CD4-positive, alpha-beta T cell (primary cell): ENCODE data around the gene ZNF280C. TPM values are rescaled to one million over a fixed set of nuclear protein-coding genes. Genes with fewer than 3 reads are reported as not detected.

Source experiments
- ATAC-seq: fragments of 200-7000 bp; cut with Tn5 transposase; one replicate; pipeline ENCODE4 v1.10.0; 2022; ENCODE audit warnings: mild to moderate bottlenecking; ENCODE audit not compliant: poor library complexity
- CTCF ChIA-PET: fragments of 350-600 bp; sonication (Branson Sonifier 250); formaldehyde crosslinking; loops from one replicate; lab custom pipeline; 2021; ENCODE audit warnings: antibody characterized with exemption, inconsistent platforms; lab: Charles Lee
- POLR2A ChIA-PET: fragments of 350-600 bp; sonication (Branson Sonifier 250); formaldehyde crosslinking; loops from one replicate; lab custom pipeline; 2021; ENCODE audit warnings: antibody characterized with exemption, inconsistent platforms; lab: Charles Lee
- DNase-seq, 14 experiments: peaks; one replicate each; pipeline ENCODE4 v3.0.0-alpha.2; 2013 to 2020; ENCODE audit warnings: mixed read lengths in 2 of 14
- H3K27ac ChIP-seq, 2 donors: one replicate each; pipeline versions ENCODE4 v1.5.1 to v1.7.0; 2013; ENCODE audit warnings: low read length in 2 of 2, low read depth in 1 of 2, mild to moderate bottlenecking in 1 of 2
- H3K27me3 ChIP-seq, 2 experiments: 1 replicate in 1 of 2; 2 replicates in 1 of 2; pipeline versions ENCODE4 v1.6.1 to v1.7.0; 2013; ENCODE audit warnings: low read length in 2 of 2, control low read depth in 1 of 2, mild to moderate bottlenecking in 1 of 2, moderate library complexity in 1 of 2; ENCODE audit not compliant: insufficient read depth in 2 of 2, control insufficient read depth in 1 of 2
- H3K36me3 ChIP-seq: one replicate; pipeline ENCODE4 v1.6.1; 2013; ENCODE audit warnings: low read length, control low read depth; ENCODE audit not compliant: insufficient read depth
- H3K4me1 ChIP-seq: one replicate; pipeline ENCODE4 v1.6.1; 2013; ENCODE audit warnings: low read length, control low read depth; ENCODE audit not compliant: insufficient read depth
- H3K4me3 ChIP-seq: one replicate; pipeline ENCODE4 v1.5.1; 2013; ENCODE audit warnings: mild to moderate bottlenecking, low read length, moderate library complexity
- H3K9me3 ChIP-seq, 2 experiments: 1 replicate in 1 of 2; 2 replicates in 1 of 2; pipeline versions ENCODE4 v1.6.1 to v1.7.0; 2013; ENCODE audit warnings: low read length in 2 of 2, mild to moderate bottlenecking in 2 of 2, control low read depth in 1 of 2, moderate library complexity in 1 of 2; ENCODE audit not compliant: control insufficient read depth in 1 of 2, insufficient read depth in 1 of 2
- H3K27ac Mint-ChIP-seq: one replicate; pipeline ENCODE4 v1.8.0; 2020; ENCODE audit warnings: mixed read lengths
- H3K27me3 Mint-ChIP-seq: one replicate; pipeline ENCODE4 v1.8.0; 2021; ENCODE audit warnings: mixed read lengths
- H3K36me3 Mint-ChIP-seq: one replicate; pipeline ENCODE4 v1.8.0; 2021; ENCODE audit warnings: low read depth, mixed read lengths
- H3K4me1 Mint-ChIP-seq: one replicate; pipeline ENCODE4 v1.8.0; 2021; ENCODE audit warnings: low read depth, mixed read lengths
- H3K4me3 Mint-ChIP-seq: one replicate; pipeline ENCODE4 v1.8.0; 2020; ENCODE audit warnings: mild to moderate bottlenecking, mixed read lengths
- H3K9me3 Mint-ChIP-seq: one replicate; pipeline ENCODE4 v1.8.0; 2020; ENCODE audit warnings: mixed read lengths
- CTCF ChIP-seq: fragments of 200-600 bp; IDR thresholded peaks from one replicate; pipeline ENCODE4 v1.8.0; 2022; ENCODE audit warnings: antibody characterized with exemption, mild to moderate bottlenecking
- intact Hi-C, 2 experiments: fragments of 100-400 bp; cut with DNase I in 1 of 2; cut with micrococcal nuclease in 1 of 2; formaldehyde crosslinking; loops; one replicate each; pipeline versions ENCODE4 v1.15.1 to v1.9.0; 2023 to 2025; cut with DNase I, micrococcal nuclease
- total RNA-seq, 174 experiments: library from RNA in 2 of 174; stranded (reverse) in 2 of 174; gene quantifications; one replicate each; pipeline ENCODE4 v1.2.3 and lab custom pipeline; 2021 to 2026

Gene ZNF280C
- total RNA-seq, 2 experiments from 2014 or later: 3.7 to 4.2 TPM

GRCh38 chrX:130186651-130187050, 82.0 kb downstream of the ZNF280C start:
- POLR2A ChIA-PET: no interaction called here
- H3K27me3 Mint-ChIP-seq: no peaks in the 10 kb centered on the region

GRCh38 chrX:130184857-130185256, 83.8 kb downstream of the ZNF280C start:
- Mint-ChIP-seq H3K9me3 (no peaks in the 10 kb centered on the region), H3K4me1 (peaks cover 14% of the 10 kb centered on the region), H3K4me3 (no peak overlapping the region), H3K27me3 (no peaks in the 10 kb centered on the region), H3K27ac (no peak overlapping the region), H3K36me3 (peaks cover 6% of the 10 kb centered on the region)
- H3K36me3 ChIP-seq: peaks cover 8% of the 10 kb centered on the region
- ATAC-seq (no peak), DNase-seq (no peak)
- intact Hi-C loops: no loop called here
- ChIA-PET CTCF (no interaction called here), POLR2A (no interaction called here)
- TF ChIP-seq CTCF: no peak
- no peaks in the 10 kb centered on the region for H3K27me3 ChIP-seq
- H3K4me1 ChIP-seq: peaks cover 18% of the 10 kb centered on the region
- H3K27ac ChIP-seq: no peak overlapping the region
- H3K4me3 ChIP-seq: no peak overlapping the region
- no peaks in the 10 kb centered on the region for H3K9me3 ChIP-seq

More at GRCh38 chrX:130186651-130187050, 82.0 kb downstream of the ZNF280C start:
- DNase-seq (no peak), ATAC-seq (no peak)
- Mint-ChIP-seq H3K9me3 (no peaks in the 10 kb centered on the region), H3K4me3 (no peak overlapping the region), H3K36me3 (peaks cover 5% of the 10 kb centered on the region), H3K27ac (peak overlapping the region; percentile 0), H3K4me1 (peaks cover 11% of the 10 kb centered on the region)
- Histone ChIP-seq H3K4me1 (peaks cover 17% of the 10 kb centered on the region), H3K27ac (no peak overlapping the region), H3K9me3 (no peaks in the 10 kb centered on the region), H3K27me3 (no peaks in the 10 kb centered on the region), H3K4me3 (no peak overlapping the region), H3K36me3 (peaks cover 8% of the 10 kb centered on the region)
- intact Hi-C loops: no loop called here
- CTCF ChIA-PET: no interaction called here
- TF ChIP-seq CTCF: no peak

GRCh38 chrX:130184168-130184567, 84.5 kb downstream of the ZNF280C start:
- ChIA-PET CTCF (no interaction called here), POLR2A (no interaction called here)
- no peak overlapping the region for H3K4me3 ChIP-seq
- no peaks in the 10 kb centered on the region for H3K27me3 ChIP-seq
- peaks cover 22% of the 10 kb centered on the region for H3K4me1 ChIP-seq
- H3K9me3 ChIP-seq: no peaks in the 10 kb centered on the region
- no peak overlapping the region for H3K27ac ChIP-seq
- Mint-ChIP-seq H3K36me3 (peaks cover 12% of the 10 kb centered on the region), H3K4me1 (peaks cover 21% of the 10 kb centered on the region), H3K4me3 (no peak overlapping the region), H3K27me3 (no peaks in the 10 kb centered on the region), H3K9me3 (no peaks in the 10 kb centered on the region), H3K27ac (peak overlapping the region; percentile 81)
- TF ChIP-seq CTCF: no peak
- H3K36me3 ChIP-seq: peaks cover 11% of the 10 kb centered on the region
- intact Hi-C loops: no loop called here
- no peak for DNase-seq
- no peak for ATAC-seq
